ENCODE data around the gene PRKAR1B. TPM values are rescaled to one million over a fixed set of nuclear protein-coding genes. Genes with fewer than 3 reads are reported as not detected.
"Not testable (repeated sequence)": the region's sequence is repeated elsewhere in the genome, so short reads cannot be mapped to it uniquely, and the experiment has no call there.

The PRKAR1B gene
- total RNA-seq, 1 experiment from 2014 or later: 62.0 TPM

DNA sequence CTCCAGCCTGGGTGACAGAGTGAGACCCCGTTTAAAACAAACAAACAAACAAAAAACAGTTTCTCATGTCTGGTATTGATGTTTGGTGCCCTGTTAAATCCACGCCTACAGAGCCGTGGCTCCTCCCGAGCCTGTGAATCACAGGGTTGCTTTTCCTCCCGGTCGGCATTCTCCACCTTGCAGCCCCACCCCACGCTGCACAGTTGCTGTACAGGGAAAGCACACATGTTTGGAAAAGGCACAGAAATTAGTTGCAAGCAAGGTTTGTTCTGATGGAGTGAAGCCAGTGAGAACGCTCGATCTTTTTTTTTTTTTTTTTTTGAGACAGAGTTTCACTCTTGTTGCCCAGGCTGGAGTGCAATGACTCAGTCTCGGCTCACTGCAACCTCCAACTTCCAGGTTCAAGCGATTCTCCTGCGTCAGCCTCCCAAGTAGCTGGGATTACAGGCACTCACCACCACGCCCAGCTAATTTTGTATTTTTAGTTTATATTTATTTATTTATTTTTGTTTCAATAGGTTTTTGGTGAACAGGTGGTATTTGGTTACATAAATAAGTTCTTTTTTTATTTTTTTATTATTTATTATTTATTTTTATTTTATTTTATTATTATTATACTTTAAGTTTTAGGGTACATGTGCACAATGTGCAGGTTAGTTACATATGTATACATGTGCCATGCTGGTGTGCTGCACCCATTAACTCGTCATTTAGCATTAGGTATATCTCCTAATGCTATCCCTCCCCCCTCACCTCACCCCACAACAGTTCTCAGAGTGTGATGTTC, 16.5 kb upstream of the PRKAR1B start:
- H3K27me3 ChIP-seq (ENCODE audit: control insufficient read depth, insufficient read depth, low read length); intact Hi-C loops (cut with micrococcal nuclease; ENCODE audit: unreplicated experiment); H3K4me3 ChIP-seq (ENCODE audit: low read depth in 2 of 2, low read length in 2 of 2); BruUV-seq (replicated peaks); H3K36me3 ChIP-seq (ENCODE audit: control insufficient read depth, insufficient read depth, low read length); H3K4me1 ChIP-seq (ENCODE audit: control insufficient read depth, insufficient read depth, low read length); H3K9me3 ChIP-seq (ENCODE audit: control insufficient read depth, insufficient read depth, low read depth, low read length); H3K27ac ChIP-seq (ENCODE audit: low read length); POLR2A ChIA-PET; DNase-seq (ENCODE audit: low read depth, low spot score); in situ Hi-C loops (cut with HindIII; ENCODE audit: low pct_unique_long_range_greater_than_20kb, low sequenced_read_pairs): not testable (repeated sequence)
- CTCF ChIA-PET: interaction anchor here (0.5 kb wide), 1 partner anchor 16 kb away, joined by 9 read pairs; no protein-coding TSS in a partner anchor
- ATAC-seq: peak; percentile 53; the same call in 1 of the 2 replicates

GRCh38 chr7:742791-743190, 15.7 kb upstream of the PRKAR1B start:
- Histone ChIP-seq H3K4me3 (ENCODE audit: low read depth in 2 of 2, low read length in 2 of 2) (no peak overlapping the region), H3K27me3 (ENCODE audit: control insufficient read depth, insufficient read depth, low read length) (no peaks in the 10 kb centered on the region), H3K4me1 (ENCODE audit: control insufficient read depth, insufficient read depth, low read length) (no peaks in the 10 kb centered on the region; the same call in 1 of the 2 replicates), H3K27ac (ENCODE audit: low read length) (no peak overlapping the region), H3K36me3 (ENCODE audit: control insufficient read depth, insufficient read depth, low read length) (no peaks in the 10 kb centered on the region), H3K9me3 (ENCODE audit: control insufficient read depth, insufficient read depth, low read depth, low read length) (no peaks in the 10 kb centered on the region)
- BruUV-seq (replicated peaks): TSS peak; percentile 39
- TF ChIP-seq SIN3A (IDR thresholded peaks at IDR 0.05; ENCODE audit: borderline replicate concordance, insufficient read depth, low read depth, low read length) (no peak), POLR2AphosphoS5 (IDR thresholded peaks at IDR 0.05; ENCODE audit: low read depth, low read length) (no peak)
- ChIA-PET CTCF (interaction anchor here (0.5 to 0.6 kb wide), 2 partner anchors 15 to 285 kb away, joined by 9 read pairs; no protein-coding TSS in a partner anchor), POLR2A (interaction anchor here (0.6 kb wide), 1 partner anchor 26 kb away, joined by 8 read pairs; no protein-coding TSS in a partner anchor)
- ATAC-seq (no peak), DNase-seq (ENCODE audit: low read depth, low spot score) (no peak)
- intact Hi-C loops (cut with micrococcal nuclease; ENCODE audit: unreplicated experiment) (no loop called here), in situ Hi-C loops (cut with HindIII; ENCODE audit: low pct_unique_long_range_greater_than_20kb, low sequenced_read_pairs) (no loop called here)

GRCh38 chr7:741850-742249, 14.8 kb upstream of the PRKAR1B start:
- H3K4me1 ChIP-seq (ENCODE audit: control insufficient read depth, insufficient read depth, low read length): no peaks in the 10 kb centered on the region; the same call in 1 of the 2 replicates
- no TSS peak for BruUV-seq (replicated peaks)
- no peaks in the 10 kb centered on the region for H3K36me3 ChIP-seq (ENCODE audit: control insufficient read depth, insufficient read depth, low read length)
- no peak overlapping the region for H3K27ac ChIP-seq (ENCODE audit: low read length)
- intact Hi-C loops (cut with micrococcal nuclease; ENCODE audit: unreplicated experiment): no loop called here
- ChIA-PET CTCF (no interaction called here), POLR2A (interaction anchor here (0.6 kb wide), 1 partner anchor 27 kb away, joined by 8 read pairs; no protein-coding TSS in a partner anchor)
- no peak overlapping the region for H3K4me3 ChIP-seq (ENCODE audit: low read depth in 2 of 2, low read length in 2 of 2)
- in situ Hi-C loops (cut with HindIII; ENCODE audit: low pct_unique_long_range_greater_than_20kb, low sequenced_read_pairs): no loop called here
- DNase-seq (ENCODE audit: low read depth, low spot score) (no peak), ATAC-seq (no peak)
- H3K27me3 ChIP-seq (ENCODE audit: control insufficient read depth, insufficient read depth, low read length): no peaks in the 10 kb centered on the region
- TF ChIP-seq TCF7L2 (IDR thresholded peaks at IDR 0.05; ENCODE audit: low read depth, low read length) (no peak), POLR2AphosphoS5 (IDR thresholded peaks at IDR 0.05; ENCODE audit: low read depth, low read length) (no peak), CTCF (IDR thresholded peaks at IDR 0.05) (no peak), SIN3A (IDR thresholded peaks at IDR 0.05; ENCODE audit: borderline replicate concordance, insufficient read depth, low read depth, low read length) (no peak)
- TF ChIP-seq, protein P1, sequence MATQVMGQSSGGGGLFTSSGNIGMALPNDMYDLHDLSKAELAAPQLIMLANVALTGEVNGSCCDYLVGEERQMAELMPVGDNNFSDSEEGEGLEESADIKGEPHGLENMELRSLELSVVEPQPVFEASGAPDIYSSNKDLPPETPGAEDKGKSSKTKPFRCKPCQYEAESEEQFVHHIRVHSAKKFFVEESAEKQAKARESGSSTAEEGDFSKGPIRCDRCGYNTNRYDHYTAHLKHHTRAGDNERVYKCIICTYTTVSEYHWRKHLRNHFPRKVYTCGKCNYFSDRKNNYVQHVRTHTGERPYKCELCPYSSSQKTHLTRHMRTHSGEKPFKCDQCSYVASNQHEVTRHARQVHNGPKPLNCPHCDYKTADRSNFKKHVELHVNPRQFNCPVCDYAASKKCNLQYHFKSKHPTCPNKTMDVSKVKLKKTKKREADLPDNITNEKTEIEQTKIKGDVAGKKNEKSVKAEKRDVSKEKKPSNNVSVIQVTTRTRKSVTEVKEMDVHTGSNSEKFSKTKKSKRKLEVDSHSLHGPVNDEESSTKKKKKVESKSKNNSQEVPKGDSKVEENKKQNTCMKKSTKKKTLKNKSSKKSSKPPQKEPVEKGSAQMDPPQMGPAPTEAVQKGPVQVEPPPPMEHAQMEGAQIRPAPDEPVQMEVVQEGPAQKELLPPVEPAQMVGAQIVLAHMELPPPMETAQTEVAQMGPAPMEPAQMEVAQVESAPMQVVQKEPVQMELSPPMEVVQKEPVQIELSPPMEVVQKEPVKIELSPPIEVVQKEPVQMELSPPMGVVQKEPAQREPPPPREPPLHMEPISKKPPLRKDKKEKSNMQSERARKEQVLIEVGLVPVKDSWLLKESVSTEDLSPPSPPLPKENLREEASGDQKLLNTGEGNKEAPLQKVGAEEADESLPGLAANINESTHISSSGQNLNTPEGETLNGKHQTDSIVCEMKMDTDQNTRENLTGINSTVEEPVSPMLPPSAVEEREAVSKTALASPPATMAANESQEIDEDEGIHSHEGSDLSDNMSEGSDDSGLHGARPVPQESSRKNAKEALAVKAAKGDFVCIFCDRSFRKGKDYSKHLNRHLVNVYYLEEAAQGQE (IDR thresholded peaks at IDR 0.05; ENCODE audit: insufficient read depth in 1 of 2, low read depth in 2 of 2, low read length in 1 of 2): no peak
- no peaks in the 10 kb centered on the region for H3K9me3 ChIP-seq (ENCODE audit: control insufficient read depth, insufficient read depth, low read depth, low read length)
